GM23338 (cell line): ENCODE measurements around the gene WDR74. TPM values are rescaled to one million over a fixed set of nuclear protein-coding genes. Genes with fewer than 3 reads are reported as not detected.

Source experiments
- ATAC-seq: fragments of 200-7000 bp; cut with Tn5 transposase; 3 replicates; pipeline ENCODE4 v1.9.1; 2020
- DNase-seq: peaks from one replicate; pipeline ENCODE4 v3.0.0-alpha.2; 2015; ENCODE audit warnings: low spot score
- H2AFZ ChIP-seq: fragments of 200-600 bp; sonication (generic); 2 replicates; pipeline ENCODE4 v1.8.0; 2016; ENCODE audit warnings: antibody characterized with exemption, mild to moderate bottlenecking, moderate library complexity
- H3F3A ChIP-seq: fragments of 200-600 bp; sonication (generic); replicated peaks from 2 replicates; pipeline ENCODE4 v1.8.0; 2017; ENCODE audit warnings: antibody characterized with exemption, mixed run types, low read depth
- H3K27ac ChIP-seq: fragments of 200-600 bp; sonication (generic); 2 replicates; pipeline ENCODE4 v1.6.1; 2016; ENCODE audit warnings: low read depth
- H3K27me3 ChIP-seq: fragments of 200-600 bp; sonication (generic); 2 replicates; pipeline ENCODE4 v1.8.0; 2016; ENCODE audit warnings: mild to moderate bottlenecking, mixed run types, moderate library complexity; ENCODE audit not compliant: insufficient read depth
- H3K36me3 ChIP-seq: fragments of 200-600 bp; sonication (generic); 2 replicates; pipeline ENCODE4 v1.8.0; 2016; ENCODE audit warnings: mild to moderate bottlenecking; ENCODE audit not compliant: insufficient read depth
- H3K4me1 ChIP-seq: fragments of 200-600 bp; sonication (generic); 2 replicates; pipeline ENCODE4 v1.8.0; 2016; ENCODE audit warnings: mild to moderate bottlenecking, moderate library complexity; ENCODE audit not compliant: insufficient read depth
- H3K4me2 ChIP-seq: fragments of 200-600 bp; sonication (generic); 2 replicates; pipeline ENCODE4 v1.7.1; 2017; ENCODE audit warnings: mixed run types
- H3K4me3 ChIP-seq: fragments of 200-600 bp; sonication (generic); 2 replicates; pipeline ENCODE4 v1.6.1; 2016; ENCODE audit warnings: mixed run types
- H3K79me2 ChIP-seq: fragments of 200-600 bp; sonication (generic); replicated peaks from 2 replicates; pipeline ENCODE4 v1.8.0; 2017; ENCODE audit warnings: mild to moderate bottlenecking; ENCODE audit not compliant: insufficient read depth
- H3K9me2 ChIP-seq: fragments of 200-600 bp; sonication (generic); 2 replicates; pipeline ENCODE4 v1.8.0; 2017; ENCODE audit not compliant: insufficient read depth
- H4K20me1 ChIP-seq: fragments of 200-600 bp; sonication (generic); replicated peaks from 2 replicates; pipeline ENCODE4 v1.8.0; 2017; ENCODE audit warnings: mild to moderate bottlenecking; ENCODE audit not compliant: insufficient read depth
- H3K27ac Mint-ChIP-seq: 2 replicates; pipeline ENCODE4 v1.8.0; 2020; ENCODE audit warnings: inconsistent platforms, mild to moderate bottlenecking, moderate library complexity, mixed read lengths
- H3K27me3 Mint-ChIP-seq: 3 replicates; pipeline ENCODE4 v1.8.0; 2022; ENCODE audit warnings: low read depth, mild to moderate bottlenecking, moderate library complexity, mixed read lengths, inconsistent platforms; ENCODE audit not compliant: insufficient read depth, poor library complexity
- H3K36me3 Mint-ChIP-seq: 3 replicates; pipeline ENCODE4 v1.8.0; 2021; ENCODE audit warnings: low read depth, mild to moderate bottlenecking, inconsistent platforms, moderate library complexity, mixed read lengths
- H3K4me1 Mint-ChIP-seq: 3 replicates; pipeline ENCODE4 v1.8.0; 2020; ENCODE audit warnings: mild to moderate bottlenecking, inconsistent platforms, mixed read lengths
- H3K4me3 Mint-ChIP-seq: 3 replicates; pipeline ENCODE4 v1.8.0; 2021; ENCODE audit warnings: moderate library complexity, mild to moderate bottlenecking, inconsistent platforms, mixed read lengths
- H3K9me3 Mint-ChIP-seq: 3 replicates; pipeline ENCODE4 v1.8.0; 2020; ENCODE audit warnings: moderate library complexity, mild to moderate bottlenecking, inconsistent platforms, mixed read lengths
- ETS1 ChIP-seq: IDR thresholded peaks from 2 replicates; pipeline ENCODE4 v1.6.1; 2016; ENCODE audit warnings: antibody characterized with exemption
- EZH2 ChIP-seq: fragments of 200-600 bp; sonication (generic); IDR thresholded peaks from one replicate; pipeline ENCODE4 v1.8.0; 2017; ENCODE audit warnings: antibody characterized with exemption, mild to moderate bottlenecking, low read depth; ENCODE audit not compliant: unreplicated experiment
- EZH2phosphoT487 ChIP-seq: fragments of 200-600 bp; sonication (generic); IDR thresholded peaks from one replicate; pipeline ENCODE4 v1.8.1; 2018; ENCODE audit warnings: antibody characterized with exemption; ENCODE audit not compliant: unreplicated experiment
- JUNB ChIP-seq: IDR thresholded peaks from one replicate; pipeline ENCODE4 v1.6.1; 2016; ENCODE audit warnings: antibody characterized with exemption; ENCODE audit not compliant: unreplicated experiment
- NANOG ChIP-seq: IDR thresholded peaks from 2 replicates; pipeline ENCODE4 v1.6.1; 2016; ENCODE audit warnings: antibody characterized with exemption, borderline replicate concordance
- POLR2AphosphoS5 ChIP-seq: IDR thresholded peaks from 2 replicates; pipeline ENCODE4 v1.6.1; 2016; ENCODE audit warnings: antibody characterized with exemption, low read depth
- REST ChIP-seq: IDR thresholded peaks from one replicate; pipeline ENCODE4 v1.6.1; 2018; ENCODE audit warnings: antibody characterized with exemption; ENCODE audit not compliant: unreplicated experiment
- STAT1 ChIP-seq: IDR thresholded peaks from one replicate; pipeline ENCODE4 v1.6.1; 2016; ENCODE audit warnings: antibody characterized with exemption; ENCODE audit not compliant: unreplicated experiment
- ZNF114 ChIP-seq: fragments of 250-450 bp; sonication (Bioruptor Pico); IDR thresholded peaks from 2 replicates; pipeline ENCODE4 v1.5.0; 2020; ENCODE audit warnings: mild to moderate bottlenecking, moderate library complexity
- ZNF331 ChIP-seq: fragments of 250-450 bp; sonication (Bioruptor Pico); IDR thresholded peaks from 2 replicates; pipeline ENCODE4 v1.5.0; 2020; ENCODE audit warnings: low read depth, mild to moderate bottlenecking, moderate library complexity
- polyA plus RNA-seq: library from polyadenylated mRNA; unstranded; fragments of >200 nt; fragmentation: Nextera tagmentation; extraction: Ambion mirVana; gene quantifications from 2 replicates; pipeline ENCODE4 v1.2.1, GENCODE V29; 2016
- total RNA-seq: library from RNA; depleted of rRNA; stranded (reverse); fragments of >200 nt; shearing (Covaris generic); gene quantifications from 2 replicates; pipeline ENCODE4 v1.2.3, GENCODE V29; 2014
- TF ChIP-seq, protein P1 (sequence below), 2 experiments: fragments of 200-600 bp in 1 of 2; sonication (generic) in 1 of 2; conservative IDR thresholded peaks; 2 replicates each; pipeline versions ENCODE4 v1.5.1 to v1.6.1; 2016 to 2017; ENCODE audit warnings: antibody characterized with exemption in 2 of 2, low read depth in 2 of 2, mild to moderate bottlenecking in 2 of 2, moderate library complexity in 1 of 2

WDR74 gene
- total and polyA plus RNA-seq, 2 experiments from 2014 or later: 94.4 to 136 TPM

DNA sequence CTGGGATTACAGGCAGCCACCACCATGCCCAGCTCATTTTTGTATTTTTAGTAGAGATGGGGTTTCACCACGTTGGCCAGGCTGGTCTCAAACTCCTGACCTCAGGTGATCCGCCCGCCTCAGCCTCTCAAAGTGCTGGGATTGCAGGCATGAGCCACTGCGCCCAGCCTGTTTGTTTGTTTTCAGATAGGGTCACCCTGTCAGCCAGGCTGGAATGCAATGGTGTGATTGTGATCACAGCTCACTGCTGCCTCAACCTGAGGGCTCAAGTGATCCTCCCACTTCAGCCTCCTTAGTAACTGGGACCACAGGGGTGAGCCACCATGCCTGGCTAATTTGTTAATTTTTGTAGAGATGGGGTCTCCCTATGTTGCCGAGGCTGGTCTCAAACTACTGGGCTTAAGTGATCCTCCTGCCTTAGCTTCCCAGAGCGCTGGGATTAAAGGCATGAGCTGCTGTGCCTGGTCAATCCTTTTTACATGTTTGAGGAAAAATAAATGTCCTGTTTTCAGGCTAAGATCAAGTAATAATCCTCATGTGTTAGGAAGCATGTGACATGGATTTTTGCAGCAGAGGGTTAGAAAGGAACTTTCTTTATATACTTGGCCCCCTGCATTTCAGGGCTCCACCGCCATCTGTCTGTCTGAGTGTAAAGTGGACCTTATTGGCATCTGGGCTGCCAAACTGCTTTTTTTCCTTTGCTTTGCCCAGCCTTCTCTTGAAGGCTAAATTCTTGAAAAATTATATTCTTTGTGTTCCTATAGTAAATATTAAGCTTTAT lies 36.5 kb upstream of the WDR74 start:
- H3K36me3 Mint-ChIP-seq: peaks cover 89% of the 10 kb centered on the region
- ATAC-seq: no peak
- DNase-seq: no peak
- H3K36me3 ChIP-seq: peaks cover 59% of the 10 kb centered on the region
- H3K27ac ChIP-seq: peak overlapping the region; percentile 69
- peaks cover 13% of the 10 kb centered on the region for H3K4me1 ChIP-seq
- H4K20me1 ChIP-seq: peaks cover 57% of the 10 kb centered on the region
- no peak overlapping the region for H3K4me3 ChIP-seq
- no peaks in the 10 kb centered on the region for H3K9me2 ChIP-seq
- no peaks in the 10 kb centered on the region for H3K27me3 ChIP-seq
- no peaks in the 10 kb centered on the region; the same call in 2 of the 3 replicates for H3K9me3 Mint-ChIP-seq
- peaks cover 21% of the 10 kb centered on the region for H3K4me1 Mint-ChIP-seq
- H3K27me3 Mint-ChIP-seq: peaks cover 16% of the 10 kb centered on the region
- no peak overlapping the region for H2AFZ ChIP-seq
- TF ChIP-seq EZH2phosphoT487 (no peak), POLR2AphosphoS5 (no peak)
- TF ChIP-seq, protein P1, sequence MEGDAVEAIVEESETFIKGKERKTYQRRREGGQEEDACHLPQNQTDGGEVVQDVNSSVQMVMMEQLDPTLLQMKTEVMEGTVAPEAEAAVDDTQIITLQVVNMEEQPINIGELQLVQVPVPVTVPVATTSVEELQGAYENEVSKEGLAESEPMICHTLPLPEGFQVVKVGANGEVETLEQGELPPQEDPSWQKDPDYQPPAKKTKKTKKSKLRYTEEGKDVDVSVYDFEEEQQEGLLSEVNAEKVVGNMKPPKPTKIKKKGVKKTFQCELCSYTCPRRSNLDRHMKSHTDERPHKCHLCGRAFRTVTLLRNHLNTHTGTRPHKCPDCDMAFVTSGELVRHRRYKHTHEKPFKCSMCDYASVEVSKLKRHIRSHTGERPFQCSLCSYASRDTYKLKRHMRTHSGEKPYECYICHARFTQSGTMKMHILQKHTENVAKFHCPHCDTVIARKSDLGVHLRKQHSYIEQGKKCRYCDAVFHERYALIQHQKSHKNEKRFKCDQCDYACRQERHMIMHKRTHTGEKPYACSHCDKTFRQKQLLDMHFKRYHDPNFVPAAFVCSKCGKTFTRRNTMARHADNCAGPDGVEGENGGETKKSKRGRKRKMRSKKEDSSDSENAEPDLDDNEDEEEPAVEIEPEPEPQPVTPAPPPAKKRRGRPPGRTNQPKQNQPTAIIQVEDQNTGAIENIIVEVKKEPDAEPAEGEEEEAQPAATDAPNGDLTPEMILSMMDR (conservative IDR thresholded peaks at IDR 0.05; ENCODE audit: low read depth in 2 of 2): 0 out of 4 replicates have a peak, but pooled peaks of 1 of the 2 experiments have one; percentile 2
- no peak overlapping the region for H3K4me3 Mint-ChIP-seq
- H3K4me2 ChIP-seq: no peak overlapping the region
- H3K79me2 ChIP-seq: peaks cover 100% of the 10 kb centered on the region
- no peak overlapping the region for H3K27ac Mint-ChIP-seq
- peaks cover 63% of the 10 kb centered on the region for H3F3A ChIP-seq

GRCh38 chr11:62874851-62875250 lies 35.5 kb upstream of the WDR74 start:
- peaks cover 88% of the 10 kb centered on the region for H3K36me3 Mint-ChIP-seq
- Histone ChIP-seq H3K27me3 (no peaks in the 10 kb centered on the region), H3K4me2 (no peak overlapping the region), H3K36me3 (peaks cover 60% of the 10 kb centered on the region), H3K4me3 (no peak overlapping the region), H4K20me1 (peaks cover 59% of the 10 kb centered on the region), H3K9me2 (no peaks in the 10 kb centered on the region), H3K79me2 (peaks cover 100% of the 10 kb centered on the region), H3F3A (peaks cover 55% of the 10 kb centered on the region), H3K27ac (peak overlapping the region; percentile 63; the same call in 1 of the 2 replicates), H2AFZ (no peak overlapping the region), H3K4me1 (peaks cover 7% of the 10 kb centered on the region)
- no peak for DNase-seq
- no peak for ATAC-seq
- no peak for TF ChIP-seq STAT1
- no peak for TF ChIP-seq ZNF331 (CRISPR knock-in tag)
- TF ChIP-seq ZNF114 (CRISPR knock-in tag): no peak
- no peak for TF ChIP-seq ETS1
- no peak for TF ChIP-seq NANOG
- TF ChIP-seq, protein P1 (conservative IDR thresholded peaks at IDR 0.05; ENCODE audit: low read depth in 2 of 2): no peak
- TF ChIP-seq EZH2phosphoT487: no peak
- no peak for TF ChIP-seq EZH2
- TF ChIP-seq REST: no peak
- TF ChIP-seq JUNB: no peak
- no peak for TF ChIP-seq POLR2AphosphoS5
- H3K27me3 Mint-ChIP-seq: peaks cover 9% of the 10 kb centered on the region
- no peak overlapping the region for H3K4me3 Mint-ChIP-seq
- no peak overlapping the region for H3K27ac Mint-ChIP-seq
- no peaks in the 10 kb centered on the region for H3K9me3 Mint-ChIP-seq
- H3K4me1 Mint-ChIP-seq: peaks cover 15% of the 10 kb centered on the region
